Loucy (cell line): Measurements from ENCODE around the gene LYPD6.

Source experiments
- H2AFZ ChIP-seq: fragments of 200-600 bp; sonication (generic); 2 replicates; pipeline ENCODE4 v1.6.0; 2016; ENCODE audit warnings: antibody characterized with exemption, mild to moderate bottlenecking, low read length, moderate library complexity
- H3F3A ChIP-seq: fragments of 200-600 bp; 2 replicates; pipeline ENCODE4 v1.6.0; 2016; ENCODE audit warnings: antibody characterized with exemption, low read depth, mild to moderate bottlenecking
- H3K27me3 ChIP-seq: fragments of 200-600 bp; sonication (generic); 2 replicates; pipeline ENCODE4 v1.6.1; 2014; ENCODE audit warnings: low read length, mild to moderate bottlenecking; ENCODE audit not compliant: insufficient read depth, poor library complexity, severe bottlenecking
- H3K36me3 ChIP-seq: fragments of 200-600 bp; sonication (generic); 2 replicates; pipeline ENCODE4 v1.6.1; 2016; ENCODE audit warnings: low read length; ENCODE audit not compliant: insufficient read depth
- H3K4me1 ChIP-seq: fragments of 200-600 bp; sonication (generic); 2 replicates; pipeline ENCODE4 v1.5.1; 2014; ENCODE audit warnings: low read length, mild to moderate bottlenecking; ENCODE audit not compliant: insufficient read depth, poor library complexity, severe bottlenecking
- H3K4me2 ChIP-seq: fragments of 200-600 bp; sonication (generic); 2 replicates; pipeline ENCODE4 v1.6.0; 2014; ENCODE audit warnings: antibody characterized with exemption, low read length, low read depth, mild to moderate bottlenecking; ENCODE audit not compliant: poor library complexity, severe bottlenecking
- H3K4me3 ChIP-seq: fragments of 200-600 bp; sonication (generic); 2 replicates; pipeline ENCODE4 v1.5.1; 2014; ENCODE audit warnings: low read length, mild to moderate bottlenecking, mixed read lengths; ENCODE audit not compliant: poor library complexity, severe bottlenecking
- H3K79me2 ChIP-seq: fragments of 200-600 bp; sonication (generic); 2 replicates; pipeline ENCODE4 v1.6.1; 2014; ENCODE audit warnings: low read length; ENCODE audit not compliant: insufficient read depth
- H3K9ac ChIP-seq: fragments of 200-600 bp; sonication (generic); 2 replicates; pipeline ENCODE4 v1.6.0; 2014; ENCODE audit warnings: mild to moderate bottlenecking, low read depth, low read length, moderate library complexity; ENCODE audit not compliant: poor library complexity, severe bottlenecking
- H3K9me2 ChIP-seq: fragments of 200-600 bp; sonication (generic); replicated peaks from 2 replicates; pipeline ENCODE4 v1.6.1; 2016; ENCODE audit warnings: low read depth, low read length, mixed read lengths
- H3K9me3 ChIP-seq: fragments of 200-600 bp; sonication (generic); 2 replicates; pipeline ENCODE4 v1.6.1; 2014; ENCODE audit warnings: mild to moderate bottlenecking, antibody characterized with exemption, low read length, low read depth; ENCODE audit not compliant: insufficient read depth
- H4K20me1 ChIP-seq: fragments of 200-600 bp; sonication (generic); 2 replicates; pipeline ENCODE4 v1.6.0; 2014; ENCODE audit warnings: antibody characterized with exemption, low read length, mild to moderate bottlenecking; ENCODE audit not compliant: insufficient read depth, poor library complexity, severe bottlenecking
- CTCF ChIP-seq: fragments of 200-600 bp; sonication (generic); conservative IDR thresholded peaks from 2 replicates; pipeline ENCODE4 v1.5.1; 2014; ENCODE audit warnings: mild to moderate bottlenecking, antibody characterized with exemption, low read length
- EZH2phosphoT487 ChIP-seq: fragments of 200-600 bp; IDR thresholded peaks from 2 replicates; pipeline ENCODE4 v1.6.1; 2018; ENCODE audit warnings: antibody characterized with exemption, mild to moderate bottlenecking, moderate library complexity, borderline replicate concordance

LYPD6 gene

GRCh38 chr2:149507974-149508373, 177.6 kb downstream of the LYPD6 start:
- Histone ChIP-seq H3K9me3 (no peaks in the 10 kb centered on the region), H4K20me1 (no peaks in the 10 kb centered on the region), H3K4me1 (no peaks in the 10 kb centered on the region), H3K4me2 (no peak overlapping the region), H3F3A (no peaks in the 10 kb centered on the region), H3K36me3 (no peaks in the 10 kb centered on the region), H3K27me3 (no peaks in the 10 kb centered on the region), H3K9ac (no peak overlapping the region), H3K9me2 (no peaks in the 10 kb centered on the region), H2AFZ (no peak overlapping the region), H3K79me2 (no peaks in the 10 kb centered on the region), H3K4me3 (no peak overlapping the region)
- TF ChIP-seq CTCF (no peak), EZH2phosphoT487 (no peak)

GRCh38 chr2:149513461-149513860, 183.1 kb downstream of the LYPD6 start:
- H3K4me1 ChIP-seq: no peaks in the 10 kb centered on the region
- no peaks in the 10 kb centered on the region for H3K9me3 ChIP-seq
- no peak overlapping the region for H3K4me3 ChIP-seq
- H3K79me2 ChIP-seq: no peaks in the 10 kb centered on the region
- no peaks in the 10 kb centered on the region for H3K9me2 ChIP-seq
- H4K20me1 ChIP-seq: no peaks in the 10 kb centered on the region
- H3F3A ChIP-seq: no peaks in the 10 kb centered on the region
- no peak for TF ChIP-seq CTCF
- TF ChIP-seq EZH2phosphoT487: no peak
- no peak overlapping the region for H2AFZ ChIP-seq
- no peaks in the 10 kb centered on the region for H3K36me3 ChIP-seq
- H3K27me3 ChIP-seq: no peaks in the 10 kb centered on the region
- H3K9ac ChIP-seq: no peak overlapping the region
- no peak overlapping the region for H3K4me2 ChIP-seq
